Measurements from ENCODE around the gene ZNF804B.

The ZNF804B gene

GRCh38 chr7:89259085-89259484 lies 499.6 kb downstream of the ZNF804B start:
- no peak overlapping the region for H3K27ac Mint-ChIP-seq
- H3K4me3 Mint-ChIP-seq, result no peak overlapping the region
- H3K4me1 Mint-ChIP-seq, result no peaks in the 10 kb centered on the region
- no peaks in the 10 kb centered on the region for H3K36me3 Mint-ChIP-seq
- no peak for DNase-seq (ENCODE audit: low spot score in 2 of 2)
- H3K9me3 Mint-ChIP-seq, result no peaks in the 10 kb centered on the region
- ATAC-seq (ENCODE audit: low read depth), result no peak
- H3K27me3 Mint-ChIP-seq, result no peaks in the 10 kb centered on the region

DNA sequence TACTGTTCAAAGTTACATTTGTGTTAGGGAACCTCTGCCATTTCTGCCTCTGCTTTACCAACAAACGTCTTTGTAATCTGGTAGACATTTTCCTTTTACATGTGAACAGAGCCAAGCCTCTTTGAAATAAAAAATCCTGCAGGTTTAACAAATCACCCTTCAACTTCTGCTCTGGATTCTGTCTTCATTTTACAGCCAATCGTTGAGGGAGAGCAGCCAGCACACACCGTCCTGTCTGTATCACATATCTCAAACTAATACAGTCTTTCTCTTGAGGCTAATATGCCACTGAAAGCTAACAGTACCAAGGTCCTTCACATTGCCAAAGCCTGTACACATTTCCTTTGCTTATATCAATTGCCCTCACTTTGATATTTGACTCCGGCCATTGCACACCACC lies 504.6 kb downstream of the ZNF804B start:
- Mint-ChIP-seq H3K27ac (no peak overlapping the region), H3K4me3 (no peak overlapping the region), H3K9me3 (no peaks in the 10 kb centered on the region), H3K36me3 (no peaks in the 10 kb centered on the region), H3K27me3 (no peaks in the 10 kb centered on the region), H3K4me1 (no peaks in the 10 kb centered on the region)
- ATAC-seq (ENCODE audit: low read depth) (no peak), DNase-seq (ENCODE audit: low spot score in 2 of 2) (no peak)

DNA sequence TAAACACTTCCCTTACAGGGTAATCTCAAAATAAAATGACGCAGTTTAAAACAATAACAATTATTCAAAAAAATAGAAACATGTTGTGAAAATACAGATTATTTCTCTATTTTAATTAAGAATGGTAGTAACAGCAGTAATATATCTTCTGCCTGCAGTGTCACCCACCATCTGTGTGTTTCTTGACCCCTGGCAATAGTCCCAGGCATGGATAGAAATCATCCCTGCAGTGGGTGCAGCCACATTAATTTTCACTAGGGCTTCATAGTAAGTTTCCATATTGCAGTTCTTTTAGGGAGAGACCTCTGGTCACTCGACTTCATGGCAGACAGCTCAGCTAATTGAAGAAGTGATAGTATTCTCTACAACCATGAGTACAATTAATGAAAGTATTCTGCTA lies 506.1 kb downstream of the ZNF804B start:
- Mint-ChIP-seq H3K4me1 (no peaks in the 10 kb centered on the region), H3K36me3 (no peaks in the 10 kb centered on the region), H3K9me3 (no peaks in the 10 kb centered on the region), H3K27me3 (no peaks in the 10 kb centered on the region), H3K4me3 (no peak overlapping the region), H3K27ac (no peak overlapping the region)
- DNase-seq (ENCODE audit: low spot score in 2 of 2) (no peak), ATAC-seq (ENCODE audit: low read depth) (no peak)

DNA sequence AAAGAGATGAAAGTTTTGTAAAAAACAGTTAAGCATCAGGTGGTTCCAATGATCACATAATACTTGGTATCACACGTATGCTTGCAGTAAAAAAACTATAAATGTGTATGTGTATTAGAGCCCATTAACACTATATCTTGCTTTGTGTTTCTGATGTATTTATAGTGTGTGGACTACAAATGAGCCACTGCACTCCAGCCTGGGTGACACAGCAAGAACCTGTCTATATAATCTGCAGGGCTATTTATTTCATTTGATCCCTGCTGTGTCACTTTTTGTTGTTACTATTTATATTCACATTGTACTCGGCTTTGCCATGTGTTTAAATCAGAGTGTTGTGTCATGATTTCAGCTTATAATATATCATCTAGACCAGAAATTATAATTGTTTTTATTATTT lies 523.8 kb downstream of the ZNF804B start:
- Mint-ChIP-seq H3K4me3 (no peak overlapping the region), H3K27me3 (no peaks in the 10 kb centered on the region), H3K4me1 (no peaks in the 10 kb centered on the region), H3K36me3 (no peaks in the 10 kb centered on the region), H3K9me3 (peaks cover 2% of the 10 kb centered on the region), H3K27ac (no peak overlapping the region)
- ATAC-seq (ENCODE audit: low read depth) (no peak), DNase-seq (ENCODE audit: low spot score in 2 of 2) (no peak)

DNA sequence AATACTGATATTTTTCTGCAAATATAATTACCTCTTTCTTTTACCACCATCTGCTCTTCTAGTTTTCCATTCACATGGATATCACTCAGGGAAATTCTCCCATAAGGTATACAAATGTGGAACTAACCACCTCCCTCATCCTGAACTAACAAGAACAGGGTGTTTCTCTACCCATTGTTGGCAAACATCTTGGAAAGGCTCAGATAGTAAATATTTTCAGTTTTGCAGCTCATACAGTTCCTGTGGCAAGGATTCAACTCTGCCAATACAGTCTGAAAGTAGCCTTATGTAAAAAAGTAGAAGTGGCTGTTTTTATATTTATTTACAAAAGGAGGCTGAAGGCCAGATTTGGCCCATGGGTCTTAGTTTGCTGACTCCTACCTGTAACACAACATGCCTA lies 549.0 kb downstream of the ZNF804B start:
- Mint-ChIP-seq H3K36me3 (no peaks in the 10 kb centered on the region), H3K27me3 (no peaks in the 10 kb centered on the region), H3K4me3 (no peak overlapping the region), H3K4me1 (no peaks in the 10 kb centered on the region), H3K27ac (no peak overlapping the region), H3K9me3 (peaks cover 2% of the 10 kb centered on the region)
- DNase-seq (ENCODE audit: low spot score in 2 of 2) (no peak), ATAC-seq (ENCODE audit: low read depth) (no peak)

DNA sequence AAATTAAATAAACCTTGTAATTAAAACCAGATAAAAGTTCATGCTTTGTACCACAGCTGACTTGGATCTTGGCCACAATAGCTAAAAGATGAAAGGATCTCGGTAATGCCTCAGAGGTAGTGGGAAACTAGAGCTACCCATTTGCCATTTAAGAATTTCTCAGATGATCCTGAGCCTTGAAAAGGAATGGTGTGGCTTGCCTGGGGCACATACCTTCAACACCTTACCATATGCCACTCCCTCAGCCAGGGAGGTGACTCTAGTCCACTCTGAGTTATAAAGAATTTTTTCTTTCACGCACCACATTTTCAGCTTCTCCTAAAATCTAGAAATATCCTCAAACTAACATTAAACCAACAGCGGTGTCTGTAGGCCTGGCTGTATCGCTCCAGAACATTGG lies 552.4 kb downstream of the ZNF804B start:
- H3K4me1 Mint-ChIP-seq, result no peaks in the 10 kb centered on the region
- no peaks in the 10 kb centered on the region for H3K9me3 Mint-ChIP-seq
- H3K4me3 Mint-ChIP-seq, result no peak overlapping the region
- DNase-seq (ENCODE audit: low spot score in 2 of 2) (no peak), ATAC-seq (ENCODE audit: low read depth) (no peak)
- no peak overlapping the region for H3K27ac Mint-ChIP-seq
- H3K27me3 Mint-ChIP-seq, result no peaks in the 10 kb centered on the region
- no peaks in the 10 kb centered on the region for H3K36me3 Mint-ChIP-seq

DNA sequence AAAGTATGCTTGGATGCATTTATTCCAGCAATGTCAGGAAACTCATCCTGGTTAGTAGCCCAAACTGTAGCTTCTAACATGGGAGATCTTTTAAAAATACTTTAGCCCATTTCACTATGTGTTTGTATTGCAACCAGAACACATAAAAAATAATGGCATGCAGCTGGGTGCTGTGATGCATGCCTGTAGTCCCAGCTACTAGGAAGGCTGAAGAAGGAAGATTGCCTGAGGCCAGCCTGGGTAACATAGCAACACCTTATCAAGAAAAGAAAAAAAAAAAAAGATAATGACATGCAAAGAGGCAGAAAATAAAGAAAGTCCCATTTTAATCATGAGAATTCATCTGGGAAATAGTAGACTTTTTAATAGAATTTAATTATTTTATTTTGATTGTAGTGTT lies 553.1 kb downstream of the ZNF804B start:
- DNase-seq (ENCODE audit: low spot score in 2 of 2) (no peak), ATAC-seq (ENCODE audit: low read depth) (no peak)
- H3K36me3 Mint-ChIP-seq, result no peaks in the 10 kb centered on the region
- no peaks in the 10 kb centered on the region for H3K9me3 Mint-ChIP-seq
- H3K27me3 Mint-ChIP-seq, result no peaks in the 10 kb centered on the region
- no peaks in the 10 kb centered on the region for H3K4me1 Mint-ChIP-seq
- no peak overlapping the region for H3K4me3 Mint-ChIP-seq
- H3K27ac Mint-ChIP-seq, result no peak overlapping the region

- no peak overlapping the region for H3K27ac Mint-ChIP-seq
- H3K36me3 Mint-ChIP-seq, result no peaks in the 10 kb centered on the region
- H3K9me3 Mint-ChIP-seq, result no peaks in the 10 kb centered on the region
- H3K27me3 Mint-ChIP-seq, result no peaks in the 10 kb centered on the region
- H3K4me3 Mint-ChIP-seq, result no peak overlapping the region
- H3K4me1 Mint-ChIP-seq, result no peaks in the 10 kb centered on the region
- DNase-seq (ENCODE audit: low spot score in 2 of 2), result no peak
- ATAC-seq (ENCODE audit: low read depth), result no peak
Measured at GRCh38 chr7:89316584-89317251, 557.2 kb downstream of the ZNF804B start.

DNA sequence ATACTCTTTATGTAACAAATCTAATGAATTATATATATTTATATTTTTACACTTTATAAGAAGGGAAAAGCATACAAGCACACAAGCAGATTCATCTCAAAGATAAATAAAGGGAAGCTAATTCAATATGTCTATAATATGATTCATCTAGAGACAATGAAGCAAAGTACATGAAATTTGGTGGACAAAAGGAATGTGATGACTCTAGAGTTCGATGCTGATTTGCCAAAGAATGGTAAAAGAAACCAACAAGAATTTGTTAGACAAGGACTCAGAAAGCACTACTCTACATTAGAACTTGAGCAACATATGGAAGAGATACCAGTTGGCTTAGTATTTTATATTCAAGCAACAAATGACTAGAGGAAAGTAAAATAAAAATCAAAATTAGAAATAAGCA lies 572.5 kb downstream of the ZNF804B start:
- H3K9me3 Mint-ChIP-seq, result peaks cover 6% of the 10 kb centered on the region
- no peaks in the 10 kb centered on the region for H3K27me3 Mint-ChIP-seq
- no peak overlapping the region for H3K4me3 Mint-ChIP-seq
- H3K27ac Mint-ChIP-seq, result no peak overlapping the region
- no peaks in the 10 kb centered on the region for H3K36me3 Mint-ChIP-seq
- no peaks in the 10 kb centered on the region for H3K4me1 Mint-ChIP-seq
- DNase-seq (ENCODE audit: low spot score in 2 of 2) (no peak), ATAC-seq (ENCODE audit: low read depth) (no peak)

- peaks cover 7% of the 10 kb centered on the region for H3K9me3 Mint-ChIP-seq
- no peaks in the 10 kb centered on the region for H3K27me3 Mint-ChIP-seq
- ATAC-seq (ENCODE audit: low read depth) (no peak), DNase-seq (ENCODE audit: low spot score in 2 of 2) (no peak)
- no peaks in the 10 kb centered on the region for H3K36me3 Mint-ChIP-seq
- H3K4me1 Mint-ChIP-seq, result no peaks in the 10 kb centered on the region
- H3K4me3 Mint-ChIP-seq, result no peak overlapping the region
- no peak overlapping the region for H3K27ac Mint-ChIP-seq
Measured at GRCh38 chr7:89334797-89335196, 575.3 kb downstream of the ZNF804B start.

DNA sequence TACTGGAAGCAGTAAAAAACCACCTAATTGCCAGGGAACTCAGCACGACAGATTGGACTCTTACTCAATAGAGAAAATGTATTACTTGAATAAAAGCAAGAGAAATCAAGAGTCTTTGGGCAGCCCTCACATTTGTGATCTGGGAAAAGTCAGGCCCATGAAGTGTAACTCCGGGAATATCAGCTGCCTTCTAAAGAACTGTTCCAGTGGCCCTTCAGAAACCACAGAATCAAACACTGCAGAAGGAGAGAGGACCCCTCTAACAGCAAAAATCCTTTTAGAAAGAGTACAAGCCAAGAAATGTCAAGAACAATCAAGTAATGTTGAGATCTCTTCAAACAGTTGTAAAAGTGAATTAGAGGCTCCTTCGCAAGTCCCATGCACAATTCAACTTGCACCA lies 576.0 kb downstream of the ZNF804B start:
- no peak for ATAC-seq (ENCODE audit: low read depth)
- peaks cover 7% of the 10 kb centered on the region for H3K9me3 Mint-ChIP-seq
- no peaks in the 10 kb centered on the region for H3K27me3 Mint-ChIP-seq
- no peak overlapping the region for H3K27ac Mint-ChIP-seq
- no peak for DNase-seq (ENCODE audit: low spot score in 2 of 2)
- no peak overlapping the region for H3K4me3 Mint-ChIP-seq
- no peaks in the 10 kb centered on the region for H3K4me1 Mint-ChIP-seq
- no peaks in the 10 kb centered on the region for H3K36me3 Mint-ChIP-seq

DNA sequence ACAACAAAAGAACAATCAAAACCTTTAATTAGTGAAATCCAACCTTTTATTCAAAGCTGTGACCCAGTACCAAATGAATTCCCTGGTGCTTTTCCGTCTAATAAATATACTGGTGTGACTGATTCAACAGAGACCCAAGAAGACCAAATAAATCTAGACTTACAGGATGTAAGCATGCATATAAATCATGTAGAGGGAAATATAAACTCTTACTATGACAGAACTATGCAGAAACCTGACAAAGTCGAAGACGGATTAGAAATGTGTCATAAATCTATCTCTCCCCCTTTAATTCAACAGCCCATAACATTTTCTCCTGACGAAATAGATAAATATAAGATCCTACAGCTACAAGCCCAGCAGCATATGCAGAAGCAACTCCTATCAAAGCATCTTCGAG lies 576.6 kb downstream of the ZNF804B start:
- Mint-ChIP-seq H3K4me1 (no peaks in the 10 kb centered on the region), H3K9me3 (peaks cover 7% of the 10 kb centered on the region), H3K36me3 (no peaks in the 10 kb centered on the region), H3K27me3 (no peaks in the 10 kb centered on the region), H3K27ac (no peak overlapping the region), H3K4me3 (no peak overlapping the region)
- DNase-seq (ENCODE audit: low spot score in 2 of 2) (no peak), ATAC-seq (ENCODE audit: low read depth) (no peak)

GRCh38 chr7:89339748-89340147 lies 580.2 kb downstream of the ZNF804B start:
- Mint-ChIP-seq H3K36me3 (no peaks in the 10 kb centered on the region), H3K4me1 (no peaks in the 10 kb centered on the region), H3K27me3 (no peaks in the 10 kb centered on the region), H3K27ac (no peak overlapping the region), H3K4me3 (no peak overlapping the region), H3K9me3 (peaks cover 7% of the 10 kb centered on the region)
- ATAC-seq (ENCODE audit: low read depth) (no peak), DNase-seq (ENCODE audit: low spot score in 2 of 2) (no peak)

- Mint-ChIP-seq H3K36me3 (no peaks in the 10 kb centered on the region), H3K4me3 (no peak overlapping the region), H3K27ac (no peak overlapping the region), H3K4me1 (no peaks in the 10 kb centered on the region), H3K9me3 (no peaks in the 10 kb centered on the region), H3K27me3 (no peaks in the 10 kb centered on the region)
- no peak for DNase-seq (ENCODE audit: low spot score in 2 of 2)
- ATAC-seq (ENCODE audit: low read depth), result no peak
Measured at GRCh38 chr7:89357121-89357520, 597.6 kb downstream of the ZNF804B start.

- H3K4me1 Mint-ChIP-seq, result no peaks in the 10 kb centered on the region
Measured at GRCh38 chr7:89377219-89377618, 617.7 kb downstream of the ZNF804B start.

More at GRCh38 chr7:89377219-89377618, 617.7 kb downstream of the ZNF804B start:
- H3K27me3 Mint-ChIP-seq, result no peaks in the 10 kb centered on the region
- no peak overlapping the region for H3K27ac Mint-ChIP-seq
- H3K9me3 Mint-ChIP-seq, result no peaks in the 10 kb centered on the region
- no peak overlapping the region for H3K4me3 Mint-ChIP-seq
- DNase-seq (ENCODE audit: low spot score in 2 of 2) (no peak), ATAC-seq (ENCODE audit: low read depth) (no peak)
- no peaks in the 10 kb centered on the region for H3K36me3 Mint-ChIP-seq
